ENCODE results near the gene RNF135.
"Not testable (repeated sequence)": the region's sequence is repeated elsewhere in the genome, so short reads cannot be mapped to it uniquely, and the experiment has no call there.

The RNF135 gene

DNA sequence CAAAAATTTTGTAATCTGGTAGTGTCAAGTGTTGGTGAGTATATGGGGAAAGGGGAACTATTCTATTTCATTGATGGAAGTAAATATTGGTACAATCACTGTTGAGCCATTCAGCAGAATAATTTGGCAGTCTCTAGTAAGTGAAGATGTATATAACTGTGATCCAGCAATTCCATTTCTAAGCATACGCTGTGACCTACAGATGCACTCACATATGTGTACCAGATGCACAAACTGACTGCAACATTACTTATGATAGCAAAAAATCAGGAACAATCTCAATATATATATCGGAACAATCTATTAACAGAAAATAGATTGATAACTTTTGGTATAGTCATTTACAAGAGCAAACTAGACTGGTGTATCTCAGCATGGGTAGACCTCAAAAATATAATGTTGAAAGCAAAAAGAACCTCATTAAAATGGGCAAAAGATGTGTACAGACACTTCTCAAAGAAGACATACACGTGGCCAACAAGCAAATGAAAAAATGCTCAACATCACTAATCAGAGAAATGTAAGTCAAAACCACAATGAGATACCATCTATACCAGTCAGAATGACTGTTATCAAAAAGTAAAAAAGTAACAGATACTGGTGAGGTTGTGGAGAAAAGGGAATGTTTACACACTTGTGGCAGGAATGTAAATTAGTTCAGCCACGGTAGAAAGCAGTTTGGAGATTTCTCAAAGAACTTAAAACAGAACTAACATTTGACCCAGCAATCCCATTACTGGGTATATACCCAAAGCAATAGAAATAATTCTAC, 28.3 kb upstream of the RNF135 start:
- Mint-ChIP-seq H3K9me3 (no peaks in the 10 kb centered on the region), H3K4me3 (no peak overlapping the region), H3K27ac (no peak overlapping the region), H3K4me1 (ENCODE audit: low read depth) (peaks cover 7% of the 10 kb centered on the region), H3K27me3 (no peaks in the 10 kb centered on the region), H3K36me3 (ENCODE audit: low read depth) (no peaks in the 10 kb centered on the region)
- no peak for DNase-seq

DNA sequence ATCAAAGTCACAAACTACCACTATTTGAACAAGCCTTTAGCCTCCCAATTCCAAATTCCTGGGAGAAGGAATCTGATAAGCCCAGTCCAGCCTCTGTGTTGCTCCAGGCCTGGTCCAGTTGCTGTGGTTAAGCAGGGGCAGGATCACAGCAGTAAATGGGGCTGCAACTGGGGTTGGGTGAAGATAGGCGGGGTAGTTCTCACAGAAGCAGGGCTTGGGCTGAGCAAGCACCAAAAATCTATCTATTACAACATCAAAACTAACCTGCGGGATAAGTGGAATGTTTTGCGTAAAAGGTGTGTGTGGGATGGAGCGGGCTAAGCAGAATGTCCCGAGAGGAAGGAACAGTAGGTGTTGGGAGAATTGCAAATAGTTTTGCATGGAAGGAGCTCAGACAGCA, 23.0 kb upstream of the RNF135 start:
- no peaks in the 10 kb centered on the region for H3K4me1 Mint-ChIP-seq (ENCODE audit: low read depth)
- no peaks in the 10 kb centered on the region for H3K27me3 Mint-ChIP-seq
- no peaks in the 10 kb centered on the region for H3K36me3 Mint-ChIP-seq (ENCODE audit: low read depth)
- no peak for DNase-seq
- no peak overlapping the region for H3K4me3 Mint-ChIP-seq
- H3K27ac Mint-ChIP-seq = no peak overlapping the region
- H3K9me3 Mint-ChIP-seq = no peaks in the 10 kb centered on the region

- Mint-ChIP-seq H3K4me3 (no peak overlapping the region), H3K36me3 (ENCODE audit: low read depth) (no peaks in the 10 kb centered on the region), H3K27ac (no peak overlapping the region), H3K9me3 (no peaks in the 10 kb centered on the region), H3K27me3 (no peaks in the 10 kb centered on the region), H3K4me1 (ENCODE audit: low read depth) (no peaks in the 10 kb centered on the region)
- DNase-seq = no peak
Observed at GRCh38 chr17:30950189-30950588, 20.6 kb upstream of the RNF135 start.

DNA sequence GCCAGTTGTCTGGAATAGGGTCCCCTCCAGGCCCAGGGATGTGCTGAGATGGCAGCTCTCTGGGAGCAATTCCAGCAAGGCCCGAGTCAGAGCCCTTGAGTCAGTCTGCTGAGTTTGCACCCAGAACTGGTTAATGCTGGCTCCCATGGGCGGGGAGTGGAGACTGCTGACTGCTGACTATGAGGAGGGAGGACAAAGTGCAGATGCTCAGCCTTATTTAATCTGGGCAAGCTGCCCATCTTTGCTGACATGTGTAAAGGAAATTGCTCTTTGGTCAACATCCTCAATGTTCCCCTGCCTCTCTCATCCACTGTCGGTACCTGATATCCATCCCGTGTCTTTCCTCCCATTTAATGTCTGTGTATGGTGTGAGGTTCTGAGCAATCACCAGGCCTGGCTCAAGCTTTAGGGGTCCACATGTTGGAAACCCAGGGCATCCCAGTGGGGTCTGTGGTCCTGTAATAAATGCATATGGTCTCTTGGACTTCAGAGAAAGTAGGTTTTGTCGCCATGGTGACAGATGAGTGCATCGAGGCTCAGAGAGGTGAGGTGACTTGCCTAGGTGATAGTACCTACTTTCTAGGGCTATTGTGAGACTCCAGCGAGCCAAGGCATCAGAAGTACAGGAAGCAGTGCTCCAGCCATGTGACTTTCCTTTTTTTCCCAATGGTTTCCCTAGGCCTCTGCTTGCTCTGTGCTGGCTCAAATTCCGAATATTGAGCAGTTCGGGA, 20.0 kb upstream of the RNF135 start:
- no peak overlapping the region for H3K4me3 Mint-ChIP-seq
- H3K9me3 Mint-ChIP-seq = no peaks in the 10 kb centered on the region
- H3K4me1 Mint-ChIP-seq (ENCODE audit: low read depth) = no peaks in the 10 kb centered on the region
- DNase-seq = no peak
- no peaks in the 10 kb centered on the region for H3K27me3 Mint-ChIP-seq
- H3K27ac Mint-ChIP-seq = no peak overlapping the region
- no peaks in the 10 kb centered on the region for H3K36me3 Mint-ChIP-seq (ENCODE audit: low read depth)

DNA sequence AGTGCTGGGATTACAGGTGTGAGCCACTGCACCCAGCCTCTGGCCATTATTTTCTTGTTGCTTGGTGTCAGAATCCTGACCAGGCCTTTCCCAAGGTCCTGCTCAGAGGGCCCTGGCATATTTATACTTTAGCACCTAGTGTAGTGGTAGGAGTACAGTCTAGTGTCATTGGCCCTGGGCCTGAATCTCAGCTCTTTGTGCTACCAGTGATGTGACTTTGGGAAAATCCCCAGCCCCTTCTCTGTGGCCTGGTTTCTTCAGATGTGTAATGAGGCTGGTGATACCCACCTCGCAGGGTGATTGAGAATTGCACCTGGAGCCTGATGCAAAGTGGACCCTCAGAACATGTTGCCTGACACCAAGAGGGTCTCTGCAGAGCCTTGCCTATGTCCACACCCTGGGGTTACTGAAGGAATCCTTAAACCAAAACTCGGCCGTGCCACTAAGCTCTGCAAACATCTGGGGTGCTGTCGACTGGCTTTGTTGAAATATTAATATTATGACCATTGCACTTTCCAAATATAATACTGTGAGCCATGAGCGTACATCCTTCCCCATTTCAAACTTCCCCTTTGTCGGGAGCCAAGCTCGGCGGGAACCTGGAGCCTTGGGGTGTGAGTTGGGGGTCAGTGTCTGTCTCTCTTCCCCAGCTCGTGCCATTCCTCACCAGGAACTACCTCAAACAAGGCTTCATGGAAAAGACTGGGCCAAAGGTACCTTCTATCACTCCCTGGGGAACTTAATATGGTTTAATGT, 18.0 kb upstream of the RNF135 start:
- Mint-ChIP-seq H3K36me3 (ENCODE audit: low read depth) (no peaks in the 10 kb centered on the region), H3K27me3 (no peaks in the 10 kb centered on the region), H3K9me3 (no peaks in the 10 kb centered on the region), H3K27ac (no peak overlapping the region), H3K4me3 (no peak overlapping the region), H3K4me1 (ENCODE audit: low read depth) (no peaks in the 10 kb centered on the region)
- no peak for DNase-seq

- Mint-ChIP-seq H3K4me3 (no peak overlapping the region), H3K9me3 (no peaks in the 10 kb centered on the region), H3K4me1 (ENCODE audit: low read depth) (no peaks in the 10 kb centered on the region), H3K36me3 (ENCODE audit: low read depth) (no peaks in the 10 kb centered on the region), H3K27ac (no peak overlapping the region), H3K27me3 (peaks cover 7% of the 10 kb centered on the region)
- no peak for DNase-seq
Observed at GRCh38 chr17:30954046-30954830, 16.6 kb upstream of the RNF135 start.

DNA sequence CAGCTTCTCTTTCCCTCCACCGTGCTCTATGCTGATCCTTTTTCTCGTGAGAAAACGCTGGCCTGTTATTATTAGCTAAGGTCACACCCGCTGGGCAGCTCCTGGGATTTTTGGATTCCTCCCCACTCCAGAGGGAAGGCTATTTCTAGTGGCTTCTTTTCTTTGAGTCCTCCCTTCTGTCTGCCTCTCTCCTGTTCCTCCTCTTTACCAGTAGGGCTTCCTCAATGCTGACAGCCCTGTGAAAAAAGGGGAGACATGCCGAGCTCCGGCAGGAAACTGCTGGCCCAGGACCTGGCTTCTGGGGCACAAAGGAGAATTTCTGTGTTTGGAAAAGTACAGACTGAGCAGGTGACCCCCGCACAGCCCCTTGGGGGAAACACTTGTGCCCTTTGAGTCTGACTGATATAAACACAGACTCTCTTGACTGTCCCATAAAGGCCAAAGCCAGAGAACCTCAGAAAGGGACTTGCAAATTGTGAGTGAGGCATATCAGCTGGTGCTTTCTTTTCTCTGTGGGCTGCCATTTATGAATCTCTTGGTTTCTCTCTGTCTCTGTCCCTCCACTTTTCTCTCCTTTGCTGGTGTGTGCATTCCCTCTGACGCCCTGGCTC, 14.0 kb upstream of the RNF135 start:
- H3K9me3 Mint-ChIP-seq = no peaks in the 10 kb centered on the region
- DNase-seq = no peak
- no peak overlapping the region for H3K27ac Mint-ChIP-seq
- H3K4me3 Mint-ChIP-seq = no peak overlapping the region
- H3K36me3 Mint-ChIP-seq (ENCODE audit: low read depth) = no peaks in the 10 kb centered on the region
- peaks cover 7% of the 10 kb centered on the region for H3K27me3 Mint-ChIP-seq
- peaks cover 4% of the 10 kb centered on the region for H3K4me1 Mint-ChIP-seq (ENCODE audit: low read depth)

- Mint-ChIP-seq H3K27me3 (peaks cover 7% of the 10 kb centered on the region), H3K27ac (no peak overlapping the region), H3K9me3 (no peaks in the 10 kb centered on the region), H3K4me3 (no peak overlapping the region), H3K36me3 (ENCODE audit: low read depth) (no peaks in the 10 kb centered on the region), H3K4me1 (ENCODE audit: low read depth) (peaks cover 4% of the 10 kb centered on the region)
- no peak for DNase-seq
Observed at GRCh38 chr17:30957741-30958140, 13.1 kb upstream of the RNF135 start.

DNA sequence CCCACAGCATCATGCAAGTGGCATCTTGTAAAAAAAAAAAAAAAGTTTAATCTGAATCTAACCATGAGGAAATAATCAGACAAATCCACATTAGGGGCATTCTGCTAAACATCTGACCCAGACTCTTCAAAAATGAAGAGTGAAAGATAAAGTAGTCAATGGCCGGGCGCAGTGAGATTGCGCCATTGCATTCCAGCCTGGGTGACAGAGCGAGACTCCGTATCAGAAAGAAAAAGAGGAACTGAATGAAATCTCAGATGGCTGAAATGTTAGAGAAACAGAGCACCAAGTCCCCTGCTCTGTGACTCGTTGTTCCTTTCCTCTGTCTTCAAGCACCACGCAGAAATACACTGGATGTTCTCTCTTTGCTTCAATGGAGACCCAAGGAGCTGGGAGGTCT, 12.7 kb upstream of the RNF135 start:
- Mint-ChIP-seq H3K9me3 (no peaks in the 10 kb centered on the region), H3K36me3 (ENCODE audit: low read depth) (no peaks in the 10 kb centered on the region), H3K27me3 (peaks cover 7% of the 10 kb centered on the region), H3K27ac (no peak overlapping the region), H3K4me1 (ENCODE audit: low read depth) (peaks cover 4% of the 10 kb centered on the region), H3K4me3 (no peak overlapping the region)
- DNase-seq = no peak

GRCh38 chr17:30961209-30962188, 9.3 kb upstream of the RNF135 start:
- Mint-ChIP-seq H3K4me3 (no peak overlapping the region), H3K9me3 (no peaks in the 10 kb centered on the region), H3K27me3 (peaks cover 7% of the 10 kb centered on the region), H3K36me3 (ENCODE audit: low read depth) (no peaks in the 10 kb centered on the region), H3K4me1 (ENCODE audit: low read depth) (peaks cover 4% of the 10 kb centered on the region), H3K27ac (no peak overlapping the region)
- DNase-seq = no peak

DNA sequence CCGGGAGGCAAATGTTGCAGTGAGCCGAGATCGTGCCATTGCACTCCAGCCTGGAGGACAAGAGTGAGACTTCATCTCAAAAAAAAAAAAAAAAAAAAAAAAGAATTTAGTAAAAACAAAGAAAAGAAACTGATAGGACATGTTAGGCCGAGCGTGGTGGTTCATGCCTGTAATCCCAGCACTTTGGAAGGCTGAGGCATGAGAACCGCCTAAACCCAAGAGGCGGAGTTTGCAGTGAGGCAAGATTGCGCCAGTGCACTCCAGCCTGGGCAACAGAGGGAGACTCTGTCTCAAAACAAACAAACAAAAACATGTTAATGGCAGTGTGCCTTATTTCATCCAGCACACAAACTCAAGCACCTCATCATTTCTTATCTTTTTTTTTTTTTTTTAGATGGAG, 6.5 kb upstream of the RNF135 start:
- not testable (repeated sequence) for DNase-seq; H3K27me3 Mint-ChIP-seq; H3K4me3 Mint-ChIP-seq; H3K27ac Mint-ChIP-seq; H3K9me3 Mint-ChIP-seq; H3K36me3 Mint-ChIP-seq (ENCODE audit: low read depth)
- H3K4me1 Mint-ChIP-seq (ENCODE audit: low read depth) = peaks cover 11% of the 10 kb centered on the region

DNA sequence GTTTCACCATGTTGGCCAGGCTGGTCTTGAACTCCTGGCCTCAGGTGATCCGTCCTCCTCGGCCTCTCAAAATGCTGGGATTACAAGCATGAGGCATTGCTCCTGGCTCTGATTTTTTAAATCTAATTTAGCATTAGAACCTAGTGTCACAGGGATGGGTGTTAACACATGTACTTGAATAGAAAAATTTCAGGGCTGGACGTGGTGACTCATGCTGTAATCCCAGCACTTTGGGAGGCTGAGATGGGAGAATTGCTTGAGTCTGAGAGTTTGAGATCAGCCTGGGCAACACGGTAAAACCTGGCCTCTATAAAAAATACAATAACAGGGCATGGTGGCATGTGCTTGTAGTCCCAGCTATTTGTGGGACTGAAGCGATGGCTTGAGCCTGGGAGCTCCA, 6.0 kb upstream of the RNF135 start:
- no peaks in the 10 kb centered on the region for H3K36me3 Mint-ChIP-seq (ENCODE audit: low read depth)
- H3K4me3 Mint-ChIP-seq = no peak overlapping the region
- peaks cover 13% of the 10 kb centered on the region for H3K4me1 Mint-ChIP-seq (ENCODE audit: low read depth)
- H3K9me3 Mint-ChIP-seq = no peaks in the 10 kb centered on the region
- DNase-seq = no peak
- H3K27ac Mint-ChIP-seq = no peak overlapping the region
- H3K27me3 Mint-ChIP-seq = peaks cover 9% of the 10 kb centered on the region

DNA sequence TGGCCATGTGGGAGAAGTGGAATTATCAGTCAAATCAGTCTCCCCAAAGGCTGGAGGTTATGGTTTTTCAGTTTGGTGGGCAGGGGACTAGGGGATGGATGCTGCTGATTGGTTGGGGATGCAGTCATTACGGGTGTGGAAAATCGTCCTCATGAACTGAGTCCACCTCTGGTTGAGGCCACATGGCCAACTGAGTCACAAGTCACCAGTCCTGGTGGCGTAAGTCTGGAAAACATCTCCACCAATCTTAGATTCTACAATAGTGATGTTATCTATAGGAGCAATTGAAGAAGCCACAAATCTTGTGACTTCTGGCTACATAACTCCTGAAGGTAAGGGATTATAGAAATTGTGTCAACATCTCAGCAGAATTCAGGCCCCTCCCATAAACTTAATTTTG, 5.2 kb upstream of the RNF135 start:
- H3K4me1 Mint-ChIP-seq (ENCODE audit: low read depth) = peaks cover 21% of the 10 kb centered on the region
- H3K4me3 Mint-ChIP-seq = no peak overlapping the region
- peaks cover 17% of the 10 kb centered on the region for H3K27me3 Mint-ChIP-seq
- no peaks in the 10 kb centered on the region for H3K36me3 Mint-ChIP-seq (ENCODE audit: low read depth)
- no peak overlapping the region for H3K27ac Mint-ChIP-seq
- DNase-seq = no peak
- H3K9me3 Mint-ChIP-seq = no peaks in the 10 kb centered on the region

All from activated T-cell treated with anti-CD3 and anti-CD28 coated beads, Interleukin-2, amount 50 U/mL, for 24 hours (primary cell).